Activated T-helper 1 cell treated with anti-CD3 and anti-CD28 coated beads, Interleukin-12 subunit alpha, Interleukin-12 subunit beta, Interleukin-2, Interleukin-4 antibody, amounts not matched to agents 30 ng/mL and 10 ng/mL and 1 ng/mL, durations not matched to agents 14 hours and 24 hours and 36 hours (primary cell): ENCODE measurements around the gene LTBP2. TPM values are rescaled to one million over a fixed set of nuclear protein-coding genes. Genes with fewer than 3 reads are reported as not detected.

Source experiments
- DNase-seq: peaks from one replicate; pipeline ENCODE4 v3.0.0; 2021; ENCODE audit warnings: low spot score
- H3K27ac Mint-ChIP-seq: one replicate; pipeline ENCODE4 v1.8.0; 2021; ENCODE audit warnings: mild to moderate bottlenecking, mixed read lengths
- H3K27me3 Mint-ChIP-seq: one replicate; pipeline ENCODE4 v1.8.0; 2022; ENCODE audit warnings: mild to moderate bottlenecking, moderate library complexity, mixed read lengths; ENCODE audit not compliant: insufficient read depth
- H3K36me3 Mint-ChIP-seq: one replicate; pipeline ENCODE4 v1.8.0; 2021; ENCODE audit warnings: low read depth, mixed read lengths
- H3K4me1 Mint-ChIP-seq: one replicate; pipeline ENCODE4 v1.8.0; 2021; ENCODE audit warnings: low read depth, mixed read lengths
- H3K4me3 Mint-ChIP-seq: one replicate; pipeline ENCODE4 v1.8.0; 2021; ENCODE audit warnings: mild to moderate bottlenecking, moderate library complexity, mixed read lengths
- H3K9me3 Mint-ChIP-seq: one replicate; pipeline ENCODE4 v1.8.0; 2021; ENCODE audit warnings: mixed read lengths
- intact Hi-C: fragments of 100-400 bp; cut with micrococcal nuclease; formaldehyde crosslinking; loops from one replicate; pipeline ENCODE4 v1.15.1; 2024
- total RNA-seq: library from RNA; stranded (reverse); gene quantifications from 2 replicates; pipeline ENCODE4 v1.2.3, GENCODE V29; 2022

LTBP2 gene
- total RNA-seq, 1 donor from 2014 or later: 0.05 TPM

DNA sequence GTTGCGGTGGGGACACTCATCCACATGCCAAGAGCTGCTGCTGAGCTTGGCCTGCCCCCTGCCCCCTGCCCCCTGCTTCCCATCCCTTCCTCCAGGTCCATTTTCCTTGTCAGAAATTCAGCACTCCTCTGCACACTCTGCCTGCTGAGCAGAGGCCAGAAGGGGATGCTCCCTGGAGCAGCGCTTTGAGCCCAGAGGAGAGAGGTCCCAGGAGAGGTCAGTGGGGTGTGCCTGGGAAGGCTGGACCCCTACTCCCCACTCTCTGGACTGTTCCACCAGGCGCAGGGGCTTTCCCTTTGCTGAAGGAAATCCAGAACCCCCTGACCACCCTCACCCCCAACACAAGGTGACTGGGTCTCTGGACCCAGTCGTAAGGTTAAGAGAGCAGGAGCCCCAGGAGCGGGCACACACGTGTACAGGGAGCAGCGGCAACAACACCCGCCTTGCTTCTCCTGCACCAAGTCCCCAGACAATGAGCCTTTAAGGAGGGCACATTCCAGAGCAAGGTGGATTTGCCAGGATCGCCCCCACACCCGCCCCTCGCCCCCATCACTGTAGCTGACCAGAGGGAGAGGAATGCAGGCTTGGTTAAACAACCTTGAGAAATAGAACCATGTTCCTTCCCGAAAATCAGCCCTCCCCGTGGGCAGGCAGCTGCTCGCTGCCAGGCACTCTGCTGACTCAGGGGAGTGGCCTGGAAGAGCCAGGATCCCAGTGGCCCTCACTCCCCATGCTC, 87.8 kb downstream of the LTBP2 start:
- H3K27me3 Mint-ChIP-seq: peaks cover 5% of the 10 kb centered on the region
- no peak for DNase-seq
- no peaks in the 10 kb centered on the region for H3K4me1 Mint-ChIP-seq
- no peak overlapping the region for H3K27ac Mint-ChIP-seq
- no peak overlapping the region for H3K4me3 Mint-ChIP-seq
- intact Hi-C loops: no loop called here
- no peaks in the 10 kb centered on the region for H3K9me3 Mint-ChIP-seq
- no peaks in the 10 kb centered on the region for H3K36me3 Mint-ChIP-seq

DNA sequence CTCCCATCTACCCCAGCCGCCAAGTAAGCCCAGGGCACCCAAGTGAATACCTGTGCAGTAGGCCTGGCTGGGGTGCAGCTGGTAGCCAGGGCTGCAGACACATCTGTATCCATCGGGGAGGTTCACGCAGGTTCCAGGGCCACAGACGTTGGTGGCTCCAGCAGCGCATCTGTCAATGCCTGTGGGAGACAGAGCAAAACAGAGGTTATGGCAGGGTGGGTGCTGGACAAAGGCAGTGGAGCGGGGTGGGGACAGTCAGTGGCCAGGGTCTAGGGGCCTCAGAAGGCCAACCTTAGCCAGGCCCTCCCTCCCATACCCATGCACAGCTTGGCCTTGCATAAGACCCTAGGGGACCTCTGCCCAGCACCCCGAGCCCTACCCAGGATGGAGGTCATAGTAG, 89.3 kb downstream of the LTBP2 start:
- DNase-seq: no peak
- no peaks in the 10 kb centered on the region for H3K36me3 Mint-ChIP-seq
- H3K27ac Mint-ChIP-seq: no peak overlapping the region
- no peaks in the 10 kb centered on the region for H3K9me3 Mint-ChIP-seq
- intact Hi-C loops: no loop called here
- H3K27me3 Mint-ChIP-seq: peaks cover 11% of the 10 kb centered on the region
- no peak overlapping the region for H3K4me3 Mint-ChIP-seq
- H3K4me1 Mint-ChIP-seq: no peaks in the 10 kb centered on the region

DNA sequence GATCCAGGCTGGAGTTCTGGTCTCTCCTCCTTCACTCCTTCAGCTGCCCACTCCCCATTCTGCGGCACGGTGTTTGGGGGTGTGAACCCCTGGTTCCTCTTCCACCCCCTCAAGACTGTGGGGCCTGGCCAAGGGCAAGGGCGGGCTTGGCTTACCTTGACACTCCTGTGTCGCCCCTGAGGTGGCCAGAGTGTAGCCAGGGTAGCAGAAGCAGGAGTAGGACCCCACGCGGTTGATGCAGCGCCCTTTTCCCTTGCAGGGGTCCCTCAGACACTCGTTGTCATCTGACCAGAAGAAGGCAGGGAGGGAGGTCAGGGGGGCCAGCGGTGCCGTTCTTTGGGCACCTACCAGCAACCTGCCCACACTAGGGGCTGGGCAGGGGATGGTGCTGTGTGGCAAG, 90.3 kb downstream of the LTBP2 start:
- intact Hi-C loops: no loop called here
- DNase-seq: no peak
- no peaks in the 10 kb centered on the region for H3K9me3 Mint-ChIP-seq
- H3K4me1 Mint-ChIP-seq: no peaks in the 10 kb centered on the region
- peaks cover 13% of the 10 kb centered on the region for H3K27me3 Mint-ChIP-seq
- H3K4me3 Mint-ChIP-seq: no peak overlapping the region
- H3K27ac Mint-ChIP-seq: no peak overlapping the region
- no peaks in the 10 kb centered on the region for H3K36me3 Mint-ChIP-seq

DNA sequence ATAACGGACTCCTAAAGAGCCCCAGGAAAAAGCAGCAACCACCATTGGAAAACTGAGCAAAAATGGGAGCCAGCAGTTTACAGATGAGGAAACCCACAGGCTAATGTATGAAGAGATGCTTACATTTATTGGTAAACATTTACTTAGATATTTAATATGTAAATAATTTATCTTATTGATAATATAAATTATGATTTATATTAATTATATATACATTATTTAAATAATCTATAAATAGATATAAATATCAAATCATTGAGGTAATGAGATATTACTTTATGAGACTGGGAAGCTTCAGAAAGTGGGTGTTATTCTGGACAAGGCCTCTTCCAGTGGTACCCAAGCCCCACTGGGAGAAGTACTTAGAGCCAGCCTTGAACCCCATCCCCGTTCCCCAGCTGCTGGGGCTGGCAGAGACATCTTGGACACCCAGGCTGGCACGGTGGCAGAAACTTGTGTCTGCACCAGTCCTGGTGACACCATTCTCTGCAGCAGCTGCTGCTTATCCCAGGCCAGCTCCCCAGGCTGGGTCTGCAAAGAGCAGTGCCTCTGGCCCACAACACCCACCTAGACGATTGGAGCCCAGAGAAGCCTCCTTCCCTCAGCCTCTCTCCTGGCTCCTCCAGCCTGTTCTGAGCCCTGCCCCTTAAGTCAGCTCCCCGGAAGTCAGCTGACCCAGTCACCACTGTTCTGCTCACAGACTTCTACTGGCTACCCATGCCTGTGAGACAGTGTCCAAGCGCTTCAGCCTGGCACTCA, 92.5 kb downstream of the LTBP2 start:
- H3K4me1 Mint-ChIP-seq: no peaks in the 10 kb centered on the region
- intact Hi-C loops: no loop called here

DNA sequence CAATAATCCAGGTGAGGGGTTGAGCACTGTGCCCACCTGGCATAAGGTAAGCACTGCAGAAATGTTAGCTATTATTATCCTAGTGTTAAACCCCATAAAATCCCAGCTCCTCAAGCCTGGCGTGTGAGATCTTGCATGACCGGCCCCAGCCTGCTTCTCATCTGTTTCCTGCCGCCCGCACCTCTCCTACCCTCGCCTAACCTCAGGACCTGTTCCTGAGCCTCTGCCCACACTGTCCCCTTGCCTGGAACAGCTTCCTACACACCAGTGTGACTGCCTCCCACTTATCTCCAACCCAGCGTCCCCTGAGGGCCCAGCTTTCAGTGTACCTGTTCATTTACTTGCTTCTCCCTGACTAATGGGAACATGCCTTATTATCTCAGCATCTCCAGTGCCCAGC, 93.8 kb downstream of the LTBP2 start:
- H3K4me3 Mint-ChIP-seq: no peak overlapping the region
- H3K4me1 Mint-ChIP-seq: no peaks in the 10 kb centered on the region
- H3K27me3 Mint-ChIP-seq: peaks cover 18% of the 10 kb centered on the region
- intact Hi-C loops: no loop called here
- no peak for DNase-seq
- H3K9me3 Mint-ChIP-seq: no peaks in the 10 kb centered on the region
- H3K27ac Mint-ChIP-seq: no peak overlapping the region
- no peaks in the 10 kb centered on the region for H3K36me3 Mint-ChIP-seq

More for the DNA sequence above, 92.5 kb downstream of the LTBP2 start:
- H3K9me3 Mint-ChIP-seq: no peaks in the 10 kb centered on the region
- H3K27ac Mint-ChIP-seq: no peak overlapping the region
- no peak for DNase-seq
- H3K36me3 Mint-ChIP-seq: no peaks in the 10 kb centered on the region
- H3K27me3 Mint-ChIP-seq: peaks cover 14% of the 10 kb centered on the region
- H3K4me3 Mint-ChIP-seq: no peak overlapping the region

DNA sequence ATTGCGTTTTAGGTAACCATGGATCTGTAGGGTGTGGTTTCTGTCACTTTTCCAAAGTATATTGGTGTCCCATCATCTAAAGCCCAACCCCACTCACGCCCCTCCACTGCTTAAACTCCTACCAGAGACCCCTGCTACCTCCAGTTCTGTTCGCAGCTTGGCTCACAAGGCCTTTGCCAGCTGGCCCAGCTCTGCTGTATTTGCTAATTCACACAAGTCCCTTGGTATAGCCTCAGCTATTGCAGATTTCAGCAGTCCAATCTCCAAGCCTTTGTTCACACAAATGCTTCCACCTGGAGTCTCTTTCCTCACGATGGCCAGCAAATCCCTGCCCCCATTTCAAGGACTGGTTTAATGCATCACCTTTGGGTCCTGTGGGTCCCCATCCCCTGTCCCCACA, 94.3 kb downstream of the LTBP2 start:
- no peak overlapping the region for H3K27ac Mint-ChIP-seq
- no peak for DNase-seq
- H3K4me1 Mint-ChIP-seq: no peaks in the 10 kb centered on the region
- peaks cover 18% of the 10 kb centered on the region for H3K27me3 Mint-ChIP-seq
- no peak overlapping the region for H3K4me3 Mint-ChIP-seq
- no peaks in the 10 kb centered on the region for H3K36me3 Mint-ChIP-seq
- H3K9me3 Mint-ChIP-seq: no peaks in the 10 kb centered on the region
- intact Hi-C loops: no loop called here

DNA sequence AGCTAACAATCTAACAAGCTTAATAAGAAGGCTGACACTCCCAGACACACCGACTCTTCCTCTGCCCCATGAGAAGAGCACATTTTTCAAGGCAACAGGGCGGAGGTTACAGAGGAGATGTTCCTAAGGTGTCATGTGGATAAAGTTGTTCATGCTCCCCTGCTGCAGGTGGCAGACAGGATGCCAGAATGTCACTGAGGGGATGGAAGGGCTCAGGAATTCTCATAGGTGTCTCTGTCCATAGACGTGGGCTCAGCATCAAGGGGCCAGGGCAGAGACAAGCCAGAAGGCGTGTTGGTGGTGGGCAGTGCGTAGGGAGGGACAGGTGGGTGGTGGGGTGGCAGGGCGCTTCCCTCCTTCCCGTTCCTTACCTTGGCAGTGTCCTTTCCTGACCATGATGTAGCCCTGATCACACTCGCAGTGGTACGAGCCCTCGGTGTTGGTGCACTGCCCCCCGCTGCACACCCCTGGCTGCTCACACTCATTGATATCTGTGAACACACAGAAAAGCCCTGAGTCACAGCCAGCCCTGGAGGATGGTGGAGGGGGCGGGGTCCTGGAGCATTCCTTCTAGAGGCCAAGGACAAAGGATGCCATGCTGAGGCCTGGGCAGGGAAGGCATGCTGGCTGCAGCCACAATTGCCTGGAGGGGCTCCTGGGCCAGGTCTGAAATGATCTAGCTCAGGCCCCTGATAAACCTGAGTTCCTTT, 95.4 kb downstream of the LTBP2 start:
- intact Hi-C loops: no loop called here
- no peak overlapping the region for H3K27ac Mint-ChIP-seq
- no peaks in the 10 kb centered on the region for H3K36me3 Mint-ChIP-seq
- peaks cover 24% of the 10 kb centered on the region for H3K27me3 Mint-ChIP-seq
- no peak for DNase-seq
- no peak overlapping the region for H3K4me3 Mint-ChIP-seq
- no peaks in the 10 kb centered on the region for H3K9me3 Mint-ChIP-seq
- no peaks in the 10 kb centered on the region for H3K4me1 Mint-ChIP-seq

DNA sequence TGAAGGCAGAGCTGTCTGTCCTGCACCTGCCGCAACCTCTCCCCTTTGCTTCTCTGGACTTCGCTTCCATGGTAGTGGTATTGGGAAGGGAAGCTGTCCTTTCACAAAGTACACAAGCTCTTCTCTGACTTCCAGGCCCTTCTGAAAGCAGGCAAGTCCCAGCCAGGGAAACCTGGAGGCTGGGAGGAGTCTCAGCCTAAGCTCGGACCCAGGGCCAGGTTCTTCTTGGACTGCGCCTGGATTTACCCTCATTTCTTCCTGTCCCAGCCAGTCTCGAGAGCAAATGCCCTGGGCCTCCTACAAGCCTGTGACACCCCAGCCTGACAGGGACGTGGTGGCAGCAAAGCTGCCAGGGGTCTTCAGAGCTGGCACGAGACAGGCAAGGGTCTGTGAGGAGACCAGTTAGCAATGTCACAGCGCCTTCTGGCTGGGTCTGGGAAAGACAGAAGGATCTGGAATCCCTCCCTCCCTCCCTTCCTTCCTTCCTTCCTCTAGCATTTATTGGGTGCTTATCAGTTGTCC, 96.1 kb downstream of the LTBP2 start:
- no peaks in the 10 kb centered on the region for H3K36me3 Mint-ChIP-seq
- peaks cover 28% of the 10 kb centered on the region for H3K27me3 Mint-ChIP-seq
- no peak overlapping the region for H3K27ac Mint-ChIP-seq
- no peaks in the 10 kb centered on the region for H3K4me1 Mint-ChIP-seq
- no peak overlapping the region for H3K4me3 Mint-ChIP-seq
- intact Hi-C loops: no loop called here
- H3K9me3 Mint-ChIP-seq: no peaks in the 10 kb centered on the region
- no peak for DNase-seq

DNA sequence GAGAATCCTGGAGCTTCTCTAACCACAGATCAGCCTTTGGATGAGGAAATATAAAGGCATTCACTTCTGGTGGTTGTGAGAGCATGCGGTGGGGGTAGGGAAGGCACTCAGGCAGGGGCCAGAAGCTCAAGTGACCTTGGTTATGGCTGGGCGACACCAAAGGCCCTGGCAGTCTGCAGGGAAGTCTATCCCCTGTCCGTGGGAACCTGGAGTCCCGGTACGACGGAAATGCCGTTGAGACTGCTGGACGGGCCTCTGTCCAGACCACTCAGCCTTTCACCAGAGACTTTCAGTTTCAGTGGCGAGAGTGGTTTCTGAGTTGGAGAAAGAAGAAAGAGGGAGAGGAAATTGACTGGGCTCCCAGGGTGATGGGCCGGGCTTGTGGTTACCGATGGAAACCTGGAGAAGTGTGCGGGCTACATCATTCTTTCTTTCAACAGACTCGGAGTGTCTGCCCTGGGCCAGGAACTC, 97.5 kb downstream of the LTBP2 start:
- H3K36me3 Mint-ChIP-seq: no peaks in the 10 kb centered on the region
- intact Hi-C loops: no loop called here
- peaks cover 28% of the 10 kb centered on the region for H3K27me3 Mint-ChIP-seq
- H3K4me1 Mint-ChIP-seq: no peaks in the 10 kb centered on the region
- H3K4me3 Mint-ChIP-seq: no peak overlapping the region
- H3K9me3 Mint-ChIP-seq: no peaks in the 10 kb centered on the region
- no peak for DNase-seq
- H3K27ac Mint-ChIP-seq: no peak overlapping the region

DNA sequence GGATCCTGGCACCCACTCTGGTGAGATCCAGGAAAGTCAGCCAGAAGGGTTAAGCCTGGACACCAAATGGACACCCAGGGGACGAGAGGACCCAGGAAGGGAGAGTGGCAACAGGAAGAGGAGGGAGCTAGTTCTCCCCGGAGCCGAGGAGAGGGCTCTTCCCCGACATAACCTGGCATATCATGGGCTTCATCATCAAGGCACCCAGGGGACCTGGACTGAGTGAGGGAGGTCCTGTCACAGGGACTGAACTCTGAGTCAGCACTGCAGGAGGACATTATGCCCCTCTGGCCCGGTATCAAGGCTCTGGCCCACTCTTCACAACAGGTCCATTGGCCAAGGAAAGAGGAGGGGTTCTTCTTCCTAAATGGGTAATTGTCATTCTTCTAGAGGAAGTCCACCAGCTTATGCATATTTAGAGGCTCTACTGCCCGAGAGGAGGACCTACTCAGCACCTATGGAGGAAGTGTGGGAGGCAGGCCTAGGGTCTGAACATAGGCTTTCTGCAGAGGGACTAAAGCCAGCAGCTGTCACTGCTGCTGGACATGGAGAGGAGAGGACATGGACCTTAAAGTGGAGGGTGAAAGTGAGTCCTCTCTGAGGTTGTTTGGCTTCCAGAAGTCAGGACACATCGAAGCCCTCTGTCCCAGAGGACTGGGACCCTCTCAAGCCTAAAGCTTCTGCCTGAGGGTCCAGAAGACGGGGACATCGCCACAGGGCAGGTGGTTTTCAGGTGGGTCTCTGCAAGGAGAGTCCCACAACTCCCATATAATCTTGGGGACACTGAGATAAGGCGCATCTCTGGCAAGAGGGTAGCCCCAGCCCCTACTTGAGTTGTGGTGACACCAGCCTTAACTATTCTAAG, 99.8 kb downstream of the LTBP2 start:
- Mint-ChIP-seq H3K4me1 (no peaks in the 10 kb centered on the region), H3K27me3 (peaks cover 20% of the 10 kb centered on the region), H3K9me3 (no peaks in the 10 kb centered on the region)

DNA sequence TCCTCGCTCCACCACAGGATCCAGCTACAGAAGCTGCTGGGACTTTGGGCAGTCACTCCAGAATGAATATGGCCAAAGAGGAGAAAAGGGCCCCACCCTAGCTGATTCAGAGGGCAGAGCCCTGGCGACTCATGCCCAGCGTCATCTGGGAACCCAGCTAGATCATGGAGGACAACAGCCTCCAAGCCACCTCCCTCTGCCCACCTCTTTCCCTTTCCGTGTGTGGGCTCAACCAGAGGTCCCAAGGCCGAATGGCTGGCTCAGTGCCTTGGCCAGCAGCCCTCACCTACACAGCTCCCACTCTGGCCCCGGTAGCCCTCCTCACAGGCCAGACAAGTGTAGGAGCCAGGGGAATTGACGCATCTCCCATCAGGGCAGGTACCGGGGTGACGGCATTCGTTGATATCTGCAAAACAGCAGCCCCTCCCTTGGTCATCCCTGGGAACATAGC, 101.1 kb downstream of the LTBP2 start:
- DNase-seq: no peak
- H3K4me1 Mint-ChIP-seq: no peaks in the 10 kb centered on the region
- H3K4me3 Mint-ChIP-seq: no peak overlapping the region
- H3K36me3 Mint-ChIP-seq: no peaks in the 10 kb centered on the region
- peaks cover 18% of the 10 kb centered on the region for H3K27me3 Mint-ChIP-seq
- no peaks in the 10 kb centered on the region for H3K9me3 Mint-ChIP-seq
- intact Hi-C loops: no loop called here
- no peak overlapping the region for H3K27ac Mint-ChIP-seq

More for the DNA sequence above, 99.8 kb downstream of the LTBP2 start:
- DNase-seq: no peak
- no peak overlapping the region for H3K27ac Mint-ChIP-seq
- H3K36me3 Mint-ChIP-seq: no peaks in the 10 kb centered on the region
- no peak overlapping the region for H3K4me3 Mint-ChIP-seq
- intact Hi-C loops: no loop called here

DNA sequence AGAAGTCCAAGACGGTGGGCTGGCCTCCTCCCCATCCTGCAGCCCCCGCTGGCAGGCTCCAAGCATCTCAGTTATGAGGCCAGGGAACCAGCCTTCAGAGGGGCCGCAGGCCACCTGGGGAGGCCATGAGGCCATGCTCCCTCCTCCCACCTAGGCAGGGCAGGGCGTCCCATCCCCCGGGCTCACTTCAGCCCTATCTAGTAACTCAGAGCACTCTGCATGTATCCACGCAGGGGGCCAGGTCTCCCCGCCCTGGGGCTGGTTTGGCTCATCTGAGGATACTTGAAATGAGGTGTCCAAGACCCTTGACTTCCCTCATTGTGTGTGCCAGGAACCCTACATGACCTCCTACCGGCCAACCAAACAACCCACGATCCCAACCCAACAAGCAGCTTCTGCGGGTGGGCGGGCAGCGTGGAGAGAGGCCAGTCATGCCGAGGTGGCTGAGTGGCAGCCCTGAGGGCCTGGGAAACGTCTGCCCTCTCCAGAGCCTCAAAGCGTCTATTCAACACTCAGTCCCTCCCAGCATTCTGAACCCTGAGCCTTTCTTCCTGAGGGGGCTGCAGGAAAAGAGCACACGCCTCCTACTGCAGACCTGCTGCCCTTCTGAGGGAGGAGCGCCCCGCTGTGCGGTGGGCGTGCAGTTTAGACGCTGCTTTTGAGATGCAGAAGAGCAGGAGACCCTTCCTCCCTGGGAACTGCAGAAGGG, 101.7 kb downstream of the LTBP2 start:
- intact Hi-C loops: no loop called here
- no peaks in the 10 kb centered on the region for H3K36me3 Mint-ChIP-seq
- H3K4me1 Mint-ChIP-seq: no peaks in the 10 kb centered on the region
- DNase-seq: no peak
- no peak overlapping the region for H3K4me3 Mint-ChIP-seq
- no peaks in the 10 kb centered on the region for H3K9me3 Mint-ChIP-seq
- peaks cover 18% of the 10 kb centered on the region for H3K27me3 Mint-ChIP-seq
- no peak overlapping the region for H3K27ac Mint-ChIP-seq
